Measurements from ENCODE around the gene CYTH2.
"Not testable (repeated sequence)": the region's sequence is repeated elsewhere in the genome, so short reads cannot be mapped to it uniquely, and the experiment has no call there.

The CYTH2 gene

DNA sequence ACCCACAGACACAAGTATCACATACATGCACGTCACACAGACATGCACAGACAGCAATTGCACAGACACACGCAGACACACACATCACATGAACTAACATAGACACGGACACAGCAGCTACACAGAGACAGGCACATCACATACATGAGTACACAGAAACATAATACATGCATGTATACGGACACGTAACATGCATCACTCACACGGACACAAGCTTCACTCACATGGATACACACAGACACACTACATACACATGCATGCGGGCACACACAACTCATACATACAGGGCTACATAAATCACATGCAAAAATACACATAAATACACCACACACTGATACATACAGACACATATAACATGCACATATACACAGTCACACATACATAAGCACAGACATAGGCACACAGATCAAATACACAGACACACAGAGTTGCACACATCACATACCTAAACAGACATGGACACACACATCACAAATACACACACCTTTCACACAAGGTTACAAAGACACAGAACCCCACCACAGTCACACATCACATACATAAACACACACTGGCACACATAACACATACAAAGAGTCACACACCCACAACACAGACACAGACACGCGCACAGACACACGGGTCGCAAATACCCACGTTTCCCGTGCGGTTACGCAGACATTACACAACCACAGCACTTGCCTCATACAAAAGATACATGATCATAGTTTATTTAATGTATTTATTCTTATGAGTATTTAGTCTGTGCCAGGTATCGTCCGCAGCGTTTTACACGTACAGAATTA is 43.5 kb downstream of the CYTH2 start:
- H3K9me3 ChIP-seq, result no peaks in the 10 kb centered on the region
- no peak for DNase-seq (ENCODE audit: low spot score in 2 of 2)
- in situ Hi-C loops (cut with MboI; ENCODE audit: low sequenced_read_pairs), result no loop called here
- H3K4me3 ChIP-seq, result peak overlapping the region; percentile 53
- no peaks in the 10 kb centered on the region for H3K27me3 ChIP-seq (ENCODE audit: low read depth)
- no peaks in the 10 kb centered on the region for H3K36me3 ChIP-seq (replicated peaks)
- peaks cover 6% of the 10 kb centered on the region for H3K4me1 ChIP-seq

DNA sequence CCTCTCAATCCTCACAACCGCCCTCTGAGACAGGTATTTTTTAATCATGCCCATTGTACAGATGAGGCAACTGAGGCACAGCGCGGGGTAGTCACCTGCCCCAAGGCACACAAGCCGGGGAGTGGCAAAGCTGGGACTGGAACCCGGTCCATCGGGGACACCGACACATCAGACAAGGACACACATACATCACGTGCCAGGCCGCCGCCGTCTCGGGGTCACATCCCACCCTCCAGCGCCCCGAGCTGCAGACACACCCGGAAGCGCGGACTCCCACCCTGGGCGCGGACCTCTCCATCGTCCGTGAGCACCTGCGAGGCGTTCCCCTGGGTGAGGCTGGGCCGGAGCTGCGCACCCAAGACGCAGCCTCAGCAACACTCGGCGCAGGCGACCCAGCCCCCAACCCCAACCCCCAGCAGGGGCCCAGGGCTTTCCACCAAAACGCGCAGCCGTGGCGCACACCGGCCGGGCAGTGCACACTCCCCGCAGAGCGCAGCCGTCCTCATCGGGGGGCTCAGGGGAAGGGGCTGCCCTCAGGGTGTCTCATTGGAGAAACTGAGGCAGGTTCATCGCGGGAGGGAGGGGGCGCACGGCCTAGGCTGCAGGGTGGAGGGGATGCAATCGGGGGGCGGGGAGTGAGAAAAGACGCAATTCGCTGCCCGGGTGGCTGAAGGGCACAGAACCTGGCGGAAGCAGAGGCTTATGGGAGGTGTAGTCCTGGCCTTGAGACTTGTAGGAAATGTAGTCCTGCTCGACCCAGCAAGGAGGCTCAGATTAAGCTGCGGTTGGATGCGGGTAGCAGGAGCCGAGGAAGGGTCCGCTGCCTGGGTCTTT is 44.3 kb downstream of the CYTH2 start:
- in situ Hi-C loops (cut with MboI; ENCODE audit: low sequenced_read_pairs), result no loop called here
- H3K36me3 ChIP-seq (replicated peaks), result no peaks in the 10 kb centered on the region
- peak overlapping the region; percentile 53 for H3K4me3 ChIP-seq

DNA sequence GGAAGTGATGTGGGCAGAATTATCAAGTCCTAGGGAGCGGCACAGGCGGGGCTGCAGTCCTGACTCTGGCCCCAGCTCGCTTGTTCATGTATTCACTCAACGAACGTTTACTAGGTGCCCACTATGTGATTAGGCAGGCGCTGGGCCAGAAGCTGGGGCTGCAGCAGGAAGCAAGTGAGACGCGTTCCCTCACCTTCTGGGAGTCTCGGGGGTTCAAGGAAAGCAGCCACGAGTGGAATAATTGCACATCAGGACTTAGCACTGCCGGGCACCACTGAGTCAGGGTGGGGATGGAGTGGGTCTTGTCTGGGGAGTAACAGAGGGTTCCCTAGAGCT is 44.9 kb downstream of the CYTH2 start:
- Histone ChIP-seq H3K27me3 (ENCODE audit: low read depth) (no peaks in the 10 kb centered on the region), H3K4me1 (peaks cover 6% of the 10 kb centered on the region), H3K9me3 (no peaks in the 10 kb centered on the region), H3K4me3 (peak overlapping the region; percentile 53), H3K36me3 (replicated peaks) (no peaks in the 10 kb centered on the region)
- DNase-seq (ENCODE audit: low spot score in 2 of 2), result no peak
- in situ Hi-C loops (cut with MboI; ENCODE audit: low sequenced_read_pairs), result no loop called here

More for the DNA sequence above, 44.3 kb downstream of the CYTH2 start:
- Histone ChIP-seq H3K4me1 (peaks cover 6% of the 10 kb centered on the region), H3K27me3 (ENCODE audit: low read depth) (no peaks in the 10 kb centered on the region), H3K9me3 (no peaks in the 10 kb centered on the region)
- DNase-seq (ENCODE audit: low spot score in 2 of 2), result peak; percentile 87 to 91

DNA sequence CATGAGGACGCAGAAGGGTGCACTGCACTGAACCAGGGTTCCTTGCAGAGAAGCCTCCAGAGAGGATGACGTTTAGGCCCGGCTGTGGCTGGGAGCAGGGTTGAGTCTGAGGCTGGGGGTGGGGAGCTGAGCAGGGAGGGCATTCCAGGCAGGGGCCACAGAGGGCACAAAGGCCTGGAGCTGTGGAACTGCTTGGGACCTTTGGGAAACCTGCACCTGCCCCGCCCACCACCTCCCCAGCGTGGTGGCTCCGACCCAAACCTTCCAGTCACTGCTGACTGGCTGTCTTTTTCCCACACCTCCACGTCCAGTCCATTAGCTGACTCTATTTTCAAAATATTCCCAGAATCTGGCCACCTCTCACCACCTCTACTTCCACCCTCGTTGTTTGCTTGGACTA is 47.4 kb downstream of the CYTH2 start:
- no peak overlapping the region for H3K4me3 ChIP-seq
- in situ Hi-C loops (cut with MboI; ENCODE audit: low sequenced_read_pairs), result no loop called here
- H3K27me3 ChIP-seq (ENCODE audit: low read depth), result no peaks in the 10 kb centered on the region
- H3K4me1 ChIP-seq, result peaks cover 4% of the 10 kb centered on the region
- no peak for DNase-seq (ENCODE audit: low spot score in 2 of 2)
- no peaks in the 10 kb centered on the region for H3K9me3 ChIP-seq
- no peaks in the 10 kb centered on the region for H3K36me3 ChIP-seq (replicated peaks)

DNA sequence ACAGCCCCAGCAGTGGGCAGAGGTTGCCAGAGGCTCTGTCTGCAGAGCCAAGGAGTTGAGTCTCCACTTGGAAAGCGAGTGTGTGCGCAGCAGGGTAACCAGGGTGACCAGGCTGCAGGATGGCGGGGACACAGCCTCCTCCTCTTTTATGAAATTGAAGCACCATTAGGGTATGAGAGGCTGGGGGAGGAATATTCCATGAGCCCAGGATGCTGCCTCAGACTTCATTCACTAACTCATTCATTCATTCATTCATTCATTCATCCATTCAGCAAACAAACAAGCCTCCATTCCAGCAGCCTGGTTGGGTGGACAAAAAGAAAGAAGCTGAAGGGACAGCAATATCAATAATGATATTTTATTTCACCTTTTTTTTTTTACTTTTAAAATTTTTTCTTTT is 49.0 kb downstream of the CYTH2 start:
- H3K4me1 ChIP-seq, result peaks cover 4% of the 10 kb centered on the region
- DNase-seq (ENCODE audit: low spot score in 2 of 2), result no peak
- H3K9me3 ChIP-seq, result no peaks in the 10 kb centered on the region
- no peak overlapping the region for H3K4me3 ChIP-seq
- in situ Hi-C loops (cut with MboI; ENCODE audit: low sequenced_read_pairs), result no loop called here
- no peaks in the 10 kb centered on the region for H3K36me3 ChIP-seq (replicated peaks)
- H3K27me3 ChIP-seq (ENCODE audit: low read depth), result no peaks in the 10 kb centered on the region

DNA sequence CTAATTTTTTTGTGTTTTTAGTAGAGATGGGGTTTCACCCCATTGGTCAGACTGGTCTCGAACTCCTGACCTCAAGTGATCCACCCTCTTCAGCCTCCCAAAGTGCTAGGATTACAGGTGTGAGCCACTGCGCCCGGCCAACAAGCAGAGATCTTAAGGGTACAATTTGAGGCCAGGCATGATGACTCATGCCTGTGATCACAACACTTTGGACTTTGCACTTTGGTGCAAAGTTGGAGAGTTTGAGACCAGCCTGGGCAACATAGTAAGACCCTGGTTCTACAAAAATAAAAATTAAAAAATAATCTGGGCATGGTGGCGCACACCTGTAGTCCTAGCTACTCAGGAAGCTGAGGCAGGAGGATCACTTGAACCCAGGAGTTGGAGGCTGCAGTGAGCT is 50.3 kb downstream of the CYTH2 start:
- in situ Hi-C loops (cut with MboI; ENCODE audit: low sequenced_read_pairs); H3K36me3 ChIP-seq (replicated peaks); H3K27me3 ChIP-seq (ENCODE audit: low read depth); H3K4me1 ChIP-seq; DNase-seq (ENCODE audit: low spot score in 2 of 2); H3K4me3 ChIP-seq; H3K9me3 ChIP-seq: not testable (repeated sequence)

DNA sequence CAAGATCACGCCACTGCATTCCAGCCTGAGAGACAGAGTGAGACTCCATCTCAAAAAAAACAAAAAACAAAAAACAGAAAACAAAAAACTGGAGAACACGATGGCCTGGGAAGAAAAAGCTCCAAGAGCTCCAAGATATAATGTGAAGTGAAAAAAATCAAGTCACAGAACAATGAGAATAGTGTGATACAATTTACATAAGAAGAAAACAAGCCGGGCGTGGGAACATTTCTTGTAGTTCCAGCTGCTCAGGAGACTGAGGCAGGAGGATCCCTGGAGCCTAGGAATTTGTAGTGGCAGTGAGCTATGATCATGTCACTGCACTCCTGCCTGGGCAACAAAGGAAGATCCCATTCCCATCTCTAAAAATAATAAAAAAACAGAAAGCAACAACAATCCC is 51.0 kb downstream of the CYTH2 start:
- no peaks in the 10 kb centered on the region for H3K36me3 ChIP-seq (replicated peaks)
- no peaks in the 10 kb centered on the region for H3K4me1 ChIP-seq
- no peaks in the 10 kb centered on the region for H3K9me3 ChIP-seq
- no peak overlapping the region for H3K4me3 ChIP-seq
- no peaks in the 10 kb centered on the region for H3K27me3 ChIP-seq (ENCODE audit: low read depth)
- peak in 1 of 2 experiments; percentile 53 for DNase-seq (ENCODE audit: low spot score in 2 of 2)
- in situ Hi-C loops (cut with MboI; ENCODE audit: low sequenced_read_pairs), result no loop called here

DNA sequence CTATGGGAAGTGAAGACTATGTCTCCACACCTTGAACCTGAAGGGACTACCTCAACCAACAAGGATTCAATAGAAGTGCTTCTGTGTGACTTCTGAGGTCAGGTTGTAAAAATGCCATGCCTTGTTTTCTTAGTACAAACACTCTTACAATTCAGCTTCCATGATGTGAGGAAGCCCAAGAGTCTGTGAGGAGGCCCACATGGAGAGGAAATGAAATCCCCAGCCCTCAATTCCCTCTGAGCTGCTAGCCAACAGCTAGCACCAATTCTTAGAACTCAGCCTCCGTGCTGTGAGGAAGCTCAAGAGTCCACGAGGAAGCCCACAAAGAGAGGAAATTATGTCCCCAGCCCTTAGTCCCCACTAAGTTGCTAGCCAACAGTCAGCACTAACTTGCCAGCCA is 55.1 kb downstream of the CYTH2 start:
- Histone ChIP-seq H3K27me3 (ENCODE audit: low read depth) (no peaks in the 10 kb centered on the region), H3K4me1 (no peaks in the 10 kb centered on the region), H3K9me3 (no peaks in the 10 kb centered on the region), H3K4me3 (no peak overlapping the region), H3K36me3 (replicated peaks) (no peaks in the 10 kb centered on the region)
- no peak for DNase-seq (ENCODE audit: low spot score in 2 of 2)
- in situ Hi-C loops (cut with MboI; ENCODE audit: low sequenced_read_pairs), result no loop called here

DNA sequence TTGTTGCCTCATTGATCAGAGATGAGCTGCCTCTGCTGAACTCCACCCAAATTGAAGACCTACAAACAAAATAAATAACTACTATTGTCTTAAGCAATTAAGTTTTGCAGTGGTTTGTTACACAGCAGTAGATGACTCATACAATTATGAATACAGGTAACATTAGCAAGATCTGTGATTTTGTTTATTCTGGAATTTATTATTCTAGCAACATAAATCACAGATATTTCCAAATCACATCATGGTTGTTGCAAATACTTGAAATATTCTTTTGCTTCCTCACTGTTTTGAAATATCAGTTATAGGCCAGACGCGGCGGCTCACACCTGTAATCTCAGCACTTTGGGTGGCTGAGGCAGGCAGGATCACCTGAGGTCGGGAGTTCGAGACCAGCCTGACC is 55.6 kb downstream of the CYTH2 start:
- in situ Hi-C loops (cut with MboI; ENCODE audit: low sequenced_read_pairs), result no loop called here
- Histone ChIP-seq H3K4me3 (no peak overlapping the region), H3K9me3 (no peaks in the 10 kb centered on the region)

DNA sequence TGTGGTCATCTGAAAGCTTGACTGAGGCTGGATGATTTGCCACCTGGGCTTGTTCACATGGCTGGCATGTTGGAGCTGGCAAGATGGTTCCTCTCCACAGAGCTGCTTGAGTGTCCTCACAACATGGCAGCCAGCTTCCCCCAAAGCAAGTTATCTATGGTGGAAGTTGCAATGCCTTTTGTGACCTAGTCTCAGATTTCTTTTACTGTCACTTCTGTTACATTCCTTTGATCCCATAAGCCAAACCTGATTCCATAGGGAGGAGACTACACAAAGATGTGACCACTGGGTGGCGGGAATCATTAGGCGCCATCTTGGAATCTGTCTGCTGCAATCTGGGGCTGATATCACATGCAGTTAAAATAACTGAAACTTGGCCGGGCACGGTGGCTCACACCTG is 60.0 kb downstream of the CYTH2 start:
- no peaks in the 10 kb centered on the region for H3K27me3 ChIP-seq (ENCODE audit: low read depth)
- H3K4me3 ChIP-seq, result no peak overlapping the region
- in situ Hi-C loops (cut with MboI; ENCODE audit: low sequenced_read_pairs), result no loop called here
- no peaks in the 10 kb centered on the region for H3K4me1 ChIP-seq
- H3K9me3 ChIP-seq, result no peaks in the 10 kb centered on the region
- DNase-seq (ENCODE audit: low spot score in 2 of 2), result no peak
- no peaks in the 10 kb centered on the region for H3K36me3 ChIP-seq (replicated peaks)

More for the DNA sequence above, 55.6 kb downstream of the CYTH2 start:
- no peak for DNase-seq (ENCODE audit: low spot score in 2 of 2)
- Histone ChIP-seq H3K27me3 (ENCODE audit: low read depth) (no peaks in the 10 kb centered on the region), H3K36me3 (replicated peaks) (no peaks in the 10 kb centered on the region), H3K4me1 (no peaks in the 10 kb centered on the region)

DNA sequence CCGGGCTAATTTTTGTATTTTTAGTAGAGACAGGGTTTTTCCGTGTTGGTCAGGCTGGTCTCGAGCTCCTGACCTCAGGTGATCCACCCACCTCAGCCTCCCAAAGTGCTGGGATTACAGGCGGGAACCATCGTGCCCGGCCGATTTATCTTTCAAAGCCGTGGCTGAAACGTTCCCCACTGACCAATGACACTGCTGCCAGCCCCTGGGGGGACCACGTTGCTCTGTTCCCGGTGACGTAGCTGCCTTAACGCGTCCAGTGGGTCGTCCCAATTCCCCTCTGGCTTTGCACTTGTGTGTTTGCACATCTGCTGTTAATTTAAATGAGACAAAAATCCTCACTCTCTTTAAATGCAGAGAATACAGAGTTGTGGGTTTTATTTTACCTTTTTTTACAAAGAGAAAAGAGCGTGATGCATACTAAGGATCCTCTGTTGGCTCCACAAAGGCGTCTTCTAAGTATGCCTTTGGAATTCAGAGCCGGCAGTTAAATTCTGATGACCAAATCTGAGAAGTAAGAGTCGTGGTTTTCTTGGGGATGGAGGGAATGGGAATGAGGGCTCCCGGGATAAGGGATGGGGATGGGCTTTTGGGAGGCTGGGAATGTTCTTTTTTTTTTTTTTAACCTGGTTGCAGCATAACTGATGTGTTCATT is 61.0 kb downstream of the CYTH2 start:
- H3K36me3 ChIP-seq (replicated peaks), result no peaks in the 10 kb centered on the region
- no peak overlapping the region for H3K4me3 ChIP-seq
- no peaks in the 10 kb centered on the region for H3K9me3 ChIP-seq
- no peaks in the 10 kb centered on the region for H3K4me1 ChIP-seq
- no peaks in the 10 kb centered on the region for H3K27me3 ChIP-seq (ENCODE audit: low read depth)
- DNase-seq (ENCODE audit: low spot score in 2 of 2), result no peak
- in situ Hi-C loops (cut with MboI; ENCODE audit: low sequenced_read_pairs), result no loop called here

DNA sequence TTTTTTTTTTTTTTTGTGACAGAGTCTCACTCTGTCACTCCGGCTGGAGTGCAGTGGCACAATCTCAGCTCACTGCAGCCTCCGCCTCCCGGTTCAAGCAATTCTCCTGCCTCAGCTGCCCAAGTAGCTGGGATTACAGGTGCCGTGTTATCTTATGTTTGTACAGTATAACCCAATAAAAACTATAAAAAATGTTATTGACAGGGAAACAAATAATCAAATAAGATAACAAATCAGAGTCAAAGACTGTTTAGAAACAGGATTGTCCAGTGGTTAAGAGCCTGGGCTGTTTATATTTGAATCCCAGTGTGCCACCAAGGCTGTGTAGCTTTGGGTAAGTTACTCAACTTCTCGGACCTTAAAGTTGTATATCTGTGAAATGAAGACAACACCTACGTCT is 61.6 kb downstream of the CYTH2 start:
- DNase-seq (ENCODE audit: low spot score in 2 of 2), result no peak
- Histone ChIP-seq H3K4me1 (no peaks in the 10 kb centered on the region), H3K4me3 (no peak overlapping the region), H3K36me3 (replicated peaks) (no peaks in the 10 kb centered on the region), H3K27me3 (ENCODE audit: low read depth) (no peaks in the 10 kb centered on the region), H3K9me3 (no peaks in the 10 kb centered on the region)
- in situ Hi-C loops (cut with MboI; ENCODE audit: low sequenced_read_pairs), result no loop called here
